Spleen (tissue), 11 donors: ENCODE results near the gene KCNJ5. TPM values are rescaled to one million over a fixed set of nuclear protein-coding genes. Genes with fewer than 3 reads are reported as not detected.

Experiments used
- DNase-seq: peaks from one replicate; pipeline ENCODE4 v3.0.0-alpha.2; 2020
- H3K27ac ChIP-seq, 8 donors: fragments of 200-600 bp; sonication (generic) in 7 of 8; 1 replicate in 4 of 8; 2 replicates in 4 of 8; pipeline versions ENCODE4 v1.5.0 to v1.8.0; 2016 to 2021; ENCODE audit warnings: inconsistent platforms in 4 of 8, mild to moderate bottlenecking in 4 of 8, moderate library complexity in 1 of 8
- H3K27me3 ChIP-seq, 7 donors: fragments of 200-600 bp; sonication (generic) in 6 of 7; replicated peaks in 1 of 7; 1 replicate in 4 of 7; 2 replicates in 3 of 7; pipeline versions ENCODE4 v1.5.0 to v1.8.0; 2016 to 2021; ENCODE audit warnings: inconsistent platforms in 3 of 7, mild to moderate bottlenecking in 1 of 7
- H3K36me3 ChIP-seq, 6 donors: fragments of 200-600 bp; sonication (generic) in 5 of 6; 1 replicate in 4 of 6; 2 replicates in 2 of 6; pipeline versions ENCODE4 v1.5.0 to v1.8.0; 2016 to 2021; ENCODE audit warnings: inconsistent platforms in 2 of 6
- H3K4me1 ChIP-seq, 6 donors: fragments of 200-600 bp; sonication (generic) in 5 of 6; 1 replicate in 3 of 6; 2 replicates in 3 of 6; pipeline versions ENCODE4 v1.5.0 to v1.8.0; 2016 to 2021; ENCODE audit warnings: inconsistent platforms in 3 of 6
- H3K4me3 ChIP-seq, 8 donors: fragments of 200-600 bp; sonication (generic) in 7 of 8; 1 replicate in 4 of 8; 2 replicates in 4 of 8; pipeline versions ENCODE4 v1.5.0 to v1.8.0; 2016 to 2021; ENCODE audit warnings: inconsistent platforms in 4 of 8, mild to moderate bottlenecking in 4 of 8, moderate library complexity in 2 of 8
- H3K9me3 ChIP-seq, 8 donors: fragments of 200-600 bp; sonication (generic) in 7 of 8; 1 replicate in 4 of 8; 2 replicates in 4 of 8; pipeline versions ENCODE4 v1.5.0 to v1.8.0; 2016 to 2021; ENCODE audit warnings: inconsistent platforms in 4 of 8
- POLR2A ChIP-seq, 3 donors: fragments of 450-650 bp; IDR thresholded peaks; one replicate each; pipeline ENCODE4 v1.5.1; 2017; ENCODE audit warnings: antibody characterized with exemption in 3 of 3, mild to moderate bottlenecking in 1 of 3
- POLR2AphosphoS5 ChIP-seq, 3 donors: sonication (generic); formaldehyde crosslinking; IDR thresholded peaks; one replicate each; pipeline ENCODE4 v1.5.1; 2017; ENCODE audit warnings: antibody characterized with exemption in 3 of 3
- WGBS, 5 donors: extraction: QIAGEN DNeasy Blood & Tissue Kit in 3 of 5; methylation state at CpG; one replicate each; pipeline versions ENCODE4 v1.1.5 to v1.1.7; 2013 to 2018; 5-methylcytosine and 5-hydroxymethylcytosine counted together
- intact Hi-C: fragments of 100-400 bp; cut with DNase I; formaldehyde crosslinking; loops from one replicate; pipeline ENCODE4 v1.15.0; 2023; ENCODE audit warnings: low total_unique reads
- polyA plus RNA-seq, 3 donors: library from polyadenylated mRNA; stranded (reverse); fragments of 200-250 nt; gene quantifications; one replicate each; pipeline ENCODE4 v1.2.1, GENCODE V29; 2013
- total RNA-seq, 7 donors: library from RNA; depleted of rRNA in 3 of 7; stranded (reverse); fragments of >200 nt in 3 of 7; fragmentation: NEBNext Ultra II Directional in 4 of 7; extraction: Animal tissue kit (Norgen Biotek cat#: 25700) in 4 of 7; gene quantifications; one replicate each; pipeline versions ENCODE4 v1.1.0 to v1.2.1, GENCODE V29; 2016 to 2021
- TF ChIP-seq, protein P1 (sequence below), 11 experiments: fragments of 200-600 bp in 7 of 11; fragments of 450-650 bp in 4 of 11; sonication (generic) in 4 of 11; IDR thresholded peaks in 8 of 11; conservative IDR thresholded peaks in 3 of 11; 1 replicate in 7 of 11; 2 replicates in 4 of 11; pipeline versions ENCODE4 v1.4.0 to v1.8.0; 2016 to 2021; ENCODE audit warnings: antibody characterized with exemption in 11 of 11, inconsistent platforms in 4 of 11, mild to moderate bottlenecking in 1 of 11
- donor health status: healthy with polysubstance abuse.
- donor health status: DM: no; HTN: no; CAD: no; lungs with moderate emphysema.
- donor health status: DM: no; HTN: no; CAD: no.
- donor health status: Bipolar disorder and iron deficiency.
- donor health status: healthy.
- donor health status: DM: no; HTN: no; CAD: no.
- donor health status: DM: yes; HTN: yes; CAD: no.

Gene KCNJ5
- total and polyA plus RNA-seq, 10 donors: 0.42 to 45.4 (median 12.0) TPM

DNA sequence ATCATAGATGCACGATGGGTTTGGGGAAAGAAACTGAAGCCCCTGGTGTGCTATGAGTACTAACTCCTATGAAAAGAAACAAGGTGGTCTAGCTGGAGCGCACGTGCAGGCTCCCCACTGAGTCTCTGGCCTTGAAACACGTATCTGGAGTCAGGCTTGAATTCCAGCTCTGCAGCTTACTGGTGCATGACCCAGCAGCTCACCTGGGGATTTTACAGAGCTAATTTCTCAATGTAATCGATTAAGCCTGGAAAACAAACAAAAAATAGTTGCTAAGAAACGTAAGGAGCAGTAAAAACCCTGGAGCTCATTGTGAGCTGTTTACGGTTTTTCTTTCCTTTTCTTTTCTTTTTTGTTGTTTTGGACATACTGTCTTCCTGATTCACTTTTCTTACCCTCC, 36.3 kb upstream of the KCNJ5 start:
- TF ChIP-seq, protein P1, sequence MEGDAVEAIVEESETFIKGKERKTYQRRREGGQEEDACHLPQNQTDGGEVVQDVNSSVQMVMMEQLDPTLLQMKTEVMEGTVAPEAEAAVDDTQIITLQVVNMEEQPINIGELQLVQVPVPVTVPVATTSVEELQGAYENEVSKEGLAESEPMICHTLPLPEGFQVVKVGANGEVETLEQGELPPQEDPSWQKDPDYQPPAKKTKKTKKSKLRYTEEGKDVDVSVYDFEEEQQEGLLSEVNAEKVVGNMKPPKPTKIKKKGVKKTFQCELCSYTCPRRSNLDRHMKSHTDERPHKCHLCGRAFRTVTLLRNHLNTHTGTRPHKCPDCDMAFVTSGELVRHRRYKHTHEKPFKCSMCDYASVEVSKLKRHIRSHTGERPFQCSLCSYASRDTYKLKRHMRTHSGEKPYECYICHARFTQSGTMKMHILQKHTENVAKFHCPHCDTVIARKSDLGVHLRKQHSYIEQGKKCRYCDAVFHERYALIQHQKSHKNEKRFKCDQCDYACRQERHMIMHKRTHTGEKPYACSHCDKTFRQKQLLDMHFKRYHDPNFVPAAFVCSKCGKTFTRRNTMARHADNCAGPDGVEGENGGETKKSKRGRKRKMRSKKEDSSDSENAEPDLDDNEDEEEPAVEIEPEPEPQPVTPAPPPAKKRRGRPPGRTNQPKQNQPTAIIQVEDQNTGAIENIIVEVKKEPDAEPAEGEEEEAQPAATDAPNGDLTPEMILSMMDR (IDR thresholded peaks at IDR 0.05 in 8 of 11, conservative IDR thresholded peaks at IDR 0.05 in 3 of 11): no peak
- TF ChIP-seq POLR2A (IDR thresholded peaks at IDR 0.05): no peak
- TF ChIP-seq POLR2AphosphoS5 (IDR thresholded peaks at IDR 0.05): no peak
- 85 to 94% (median 89%) methylated on average over 7 of the region's 7 CpGs for WGBS, 5 donors
- Histone ChIP-seq H3K4me1 (peaks cover 0 to 20% (median 8%) of the 10 kb centered on the region in 6 donors), H3K4me3 (no peak overlapping the region), H3K36me3 (no peaks in the 10 kb centered on the region), H3K27ac (no peak overlapping the region), H3K9me3 (no peaks in the 10 kb centered on the region), H3K27me3 (no peaks in the 10 kb centered on the region)
- no peak for DNase-seq
- intact Hi-C loops: no loop called here

GRCh38 chr11:128856241-128856640, 34.9 kb upstream of the KCNJ5 start:
- TF ChIP-seq POLR2A (IDR thresholded peaks at IDR 0.05) (no peak), POLR2AphosphoS5 (IDR thresholded peaks at IDR 0.05) (no peak)
- TF ChIP-seq, protein P1 (IDR thresholded peaks at IDR 0.05 in 8 of 11, conservative IDR thresholded peaks at IDR 0.05 in 3 of 11): no peak

DNA sequence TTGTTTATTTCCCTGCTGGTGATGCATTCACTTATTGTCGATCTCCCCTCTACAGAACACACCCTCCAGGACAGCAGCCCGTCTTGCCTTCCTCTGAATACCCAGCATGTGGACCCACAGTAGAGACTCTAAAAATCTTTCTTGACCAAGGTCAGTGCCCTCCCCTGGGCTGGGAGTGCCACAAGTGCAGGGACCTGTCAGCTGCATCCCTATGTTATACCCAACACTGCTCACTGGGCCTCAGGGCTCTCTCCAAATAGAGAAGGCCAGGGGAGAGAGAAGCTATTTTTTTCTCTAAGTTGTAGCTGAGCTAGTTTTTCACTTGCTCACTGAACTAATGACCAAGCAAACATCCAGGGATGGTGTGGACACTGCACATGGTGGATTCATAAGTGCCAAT, 33.8 kb upstream of the KCNJ5 start:
- H3K36me3 ChIP-seq: no peaks in the 10 kb centered on the region
- WGBS, 5 donors: 82 to 100% (median 88%) methylated on average over 2 of the region's 2 CpGs
- no peaks in the 10 kb centered on the region for H3K9me3 ChIP-seq
- intact Hi-C loops: no loop called here
- no peak for DNase-seq
- H3K4me1 ChIP-seq: peaks cover 0 to 35% (median 19%) of the 10 kb centered on the region in 6 donors
- TF ChIP-seq POLR2AphosphoS5 (IDR thresholded peaks at IDR 0.05): no peak
- TF ChIP-seq, protein P1 (IDR thresholded peaks at IDR 0.05 in 8 of 11, conservative IDR thresholded peaks at IDR 0.05 in 3 of 11): no peak
- TF ChIP-seq POLR2A (IDR thresholded peaks at IDR 0.05): no peak
- no peak overlapping the region for H3K27ac ChIP-seq
- no peak overlapping the region for H3K4me3 ChIP-seq
- H3K27me3 ChIP-seq: no peaks in the 10 kb centered on the region

More at GRCh38 chr11:128856241-128856640, 34.9 kb upstream of the KCNJ5 start:
- 89 to 95% (median 92%) methylated on average over 6 of the region's 6 CpGs for WGBS, 5 donors
- Histone ChIP-seq H3K4me1 (peaks cover 0 to 31% (median 18%) of the 10 kb centered on the region in 6 donors), H3K27me3 (no peaks in the 10 kb centered on the region), H3K27ac (no peak overlapping the region), H3K36me3 (no peaks in the 10 kb centered on the region), H3K4me3 (no peak overlapping the region), H3K9me3 (no peaks in the 10 kb centered on the region)
- intact Hi-C loops: no loop called here
- no peak for DNase-seq

- Histone ChIP-seq H3K4me3 (no peak overlapping the region), H3K27ac (peak overlapping the region in 5 of 8 donors; percentile 28 to 55 (median 44)), H3K36me3 (no peaks in the 10 kb centered on the region), H3K4me1 (peaks cover 0 to 28% (median 19%) of the 10 kb centered on the region in 6 donors), H3K9me3 (no peaks in the 10 kb centered on the region), H3K27me3 (no peaks in the 10 kb centered on the region)
- peak; percentile 96 for DNase-seq
- no peak for TF ChIP-seq POLR2A (IDR thresholded peaks at IDR 0.05)
- TF ChIP-seq, protein P1 (IDR thresholded peaks at IDR 0.05 in 8 of 11, conservative IDR thresholded peaks at IDR 0.05 in 3 of 11): peak; percentile 81 to 99 (median 94)
- TF ChIP-seq POLR2AphosphoS5 (IDR thresholded peaks at IDR 0.05): peak; percentile 52 to 86 (median 72)
- intact Hi-C loops: loop anchor here (10.0 kb wide), 1 partner anchor 85 kb away; no protein-coding TSS in a partner anchor
- 24 to 31% (median 27%) methylated on average over 30 to 33 of the region's 33 CpGs for WGBS, 5 donors
These were observed 31.4 kb upstream of the KCNJ5 start for GRCh38 chr11:128859563-128860441.
